GM12878 (cell line): Measurements from ENCODE around the gene TNFRSF1A. TPM values are rescaled to one million over a fixed set of nuclear protein-coding genes. Genes with fewer than 3 reads are reported as not detected.

Source experiments
- ATAC-seq: fragments of 200-7000 bp; cut with Tn5 transposase; 3 replicates; pipeline ENCODE4 v1.9.1; 2020; ENCODE audit warnings: mild to moderate bottlenecking, moderate library complexity
- BruUV-seq: library from RNA; stranded (reverse); fragments of 400-500 nt; replicated peaks from 2 replicates; lab custom pipeline; 2021; lab: Mats Ljungman, UMichigan
- CTCF ChIA-PET: fragments of 300-600 bp; sonication (Branson Sonifier 250); formaldehyde crosslinking; extraction: SDS; loops from one replicate; lab custom pipeline; 2021; ENCODE audit warnings: inconsistent platforms; lab: Yijun Ruan, JAX
- POLR2A ChIA-PET: fragments of 350-600 bp; formaldehyde crosslinking; extraction: SDS; loops from one replicate; lab custom pipeline; 2021; ENCODE audit warnings: inconsistent platforms; lab: Charles Lee
- RAD21 ChIA-PET: fragments of 300-600 bp; sonication (Branson Sonifier 250); formaldehyde crosslinking; loops from one replicate; lab custom pipeline; 2023; ENCODE audit warnings: antibody characterized with exemption; ENCODE audit not compliant: unreplicated experiment; lab: Charles Lee
- SMC1A ChIA-PET: fragments of 300-600 bp; sonication (Branson Sonifier 250); formaldehyde crosslinking; loops from one replicate; lab custom pipeline; 2023; ENCODE audit not compliant: unreplicated experiment, uncharacterized antibody; lab: Charles Lee
- DNase-seq: peaks from one replicate; pipeline ENCODE4 v3.0.0-alpha.2; 2011; ENCODE audit warnings: low read depth, low spot score
- FAIRE-seq: peaks from 3 replicates; lab custom pipeline; 2011; peaks lifted over from hg19 to GRCh38; lab: Jason Lieb, UNC
- H2AFZ ChIP-seq: 2 replicates; pipeline ENCODE4 v1.6.0; 2011; ENCODE audit warnings: low read depth, low read length, control low read depth; ENCODE audit not compliant: control insufficient read depth
- H3K27ac ChIP-seq: 2 replicates; pipeline ENCODE4 v1.5.1; 2011; ENCODE audit warnings: control low read depth; ENCODE audit not compliant: control insufficient read depth, insufficient read depth
- H3K27me3 ChIP-seq, 2 experiments: replicated peaks in 1 of 2; 2 replicates each; pipeline versions ENCODE4 v1.6.0 to v1.6.1; 2011; ENCODE audit warnings: low read length in 1 of 2; ENCODE audit not compliant: control insufficient read depth in 2 of 2, insufficient read depth in 2 of 2
- H3K36me3 ChIP-seq, 2 experiments: 2 replicates each; pipeline ENCODE4 v1.5.1; 2011; ENCODE audit warnings: low read length in 1 of 2; ENCODE audit not compliant: control insufficient read depth in 2 of 2, insufficient read depth in 2 of 2
- H3K4me1 ChIP-seq: 2 replicates; pipeline ENCODE4 v1.6.1; 2011; ENCODE audit warnings: mild to moderate bottlenecking, low read length, moderate library complexity, mixed read lengths; ENCODE audit not compliant: control insufficient read depth, insufficient read depth
- H3K4me2 ChIP-seq: 2 replicates; pipeline ENCODE4 v1.6.0; 2011; ENCODE audit warnings: control low read depth; ENCODE audit not compliant: control insufficient read depth, insufficient read depth
- H3K4me3 ChIP-seq: fragments of 200-600 bp; sonication (generic); 2 replicates; pipeline ENCODE4 v1.5.1; 2016
- H3K79me2 ChIP-seq: 2 replicates; pipeline ENCODE4 v1.6.0; 2011; ENCODE audit warnings: low read length; ENCODE audit not compliant: control insufficient read depth, insufficient read depth
- H3K9ac ChIP-seq: 2 replicates; pipeline ENCODE4 v1.8.0; 2011; ENCODE audit warnings: low read length, control low read depth, mixed read lengths; ENCODE audit not compliant: control insufficient read depth, insufficient read depth
- H3K9me3 ChIP-seq: replicated peaks from 3 replicates; pipeline ENCODE4 v1.5.1; 2011; ENCODE audit warnings: mild to moderate bottlenecking, low read length; ENCODE audit not compliant: control insufficient read depth, insufficient read depth
- H4K20me1 ChIP-seq: 2 replicates; pipeline ENCODE4 v1.6.0; 2011; ENCODE audit not compliant: control insufficient read depth, insufficient read depth
- CEBPZ ChIP-seq: fragments of 150-350 bp; IDR thresholded peaks from 2 replicates; pipeline ENCODE4 v1.6.1; 2016; ENCODE audit warnings: low read depth, low read length
- CUX1 ChIP-seq: IDR thresholded peaks from 2 replicates; pipeline ENCODE4 v1.6.1; 2012; ENCODE audit warnings: improper control_type of control experiment, low read depth, low read length; ENCODE audit not compliant: insufficient replicate concordance
- EP300 ChIP-seq, 2 experiments: fragments of 150-350 bp in 1 of 2; IDR thresholded peaks; 2 replicates each; pipeline ENCODE4 v1.6.1; 2011 to 2012; ENCODE audit warnings: low read depth in 2 of 2, low read length in 2 of 2, borderline replicate concordance in 1 of 2, improper control_type of control experiment in 1 of 2, inconsistent platforms in 1 of 2; ENCODE audit not compliant: control insufficient read depth in 1 of 2
- HDGF ChIP-seq: fragments of 450-650 bp; IDR thresholded peaks from 2 replicates; pipeline ENCODE4 v1.6.1; 2016; ENCODE audit warnings: antibody characterized with exemption
- IKZF2 ChIP-seq, 2 experiments: fragments of 450-650 bp; IDR thresholded peaks; 2 replicates each; pipeline ENCODE4 v1.6.1; 2017; ENCODE audit warnings: mild to moderate bottlenecking in 2 of 2, moderate library complexity in 2 of 2
- KDM1A ChIP-seq: fragments of 200-600 bp; sonication (generic); IDR thresholded peaks from 2 replicates; pipeline ENCODE4 v1.6.1; 2016; ENCODE audit warnings: borderline replicate concordance
- MAX ChIP-seq: IDR thresholded peaks from 2 replicates; pipeline ENCODE4 v1.6.1; 2012; ENCODE audit warnings: low read depth, low read length, improper control_type of control experiment
- NFXL1 ChIP-seq: fragments of 450-650 bp; IDR thresholded peaks from 2 replicates; pipeline ENCODE4 v1.6.1; 2017; ENCODE audit warnings: antibody characterized with exemption, mild to moderate bottlenecking, borderline replicate concordance
- POU2F2 ChIP-seq: IDR thresholded peaks from 3 replicates; pipeline ENCODE4 v1.6.1; 2011; ENCODE audit warnings: low read depth, mild to moderate bottlenecking, low read length, borderline replicate concordance
- RFX5 ChIP-seq: IDR thresholded peaks from 2 replicates; pipeline ENCODE4 v1.6.1; 2011; ENCODE audit warnings: low read depth, low read length, improper control_type of control experiment
- RUNX3 ChIP-seq: IDR thresholded peaks from 2 replicates; pipeline ENCODE4 v1.6.1; 2012; ENCODE audit warnings: low read length, inconsistent platforms
- TAF1 ChIP-seq: IDR thresholded peaks from 2 replicates; pipeline ENCODE4 v1.6.1; 2011; ENCODE audit warnings: mild to moderate bottlenecking, low read depth, low read length, borderline replicate concordance
- TBL1XR1 ChIP-seq: IDR thresholded peaks from 2 replicates; pipeline ENCODE4 v1.6.1; 2012; ENCODE audit warnings: low read depth, low read length, improper control_type of control experiment
- ZNF207 ChIP-seq: fragments of 450-650 bp; IDR thresholded peaks from 2 replicates; pipeline ENCODE4 v1.6.1; 2014; ENCODE audit warnings: antibody characterized with exemption, mild to moderate bottlenecking, borderline replicate concordance
- ZNF217 ChIP-seq: fragments of 450-650 bp; IDR thresholded peaks from 2 replicates; pipeline ENCODE4 v1.6.1; 2017; ENCODE audit warnings: antibody characterized with exemption, mild to moderate bottlenecking
- WGBS: methylation state at CpG from one replicate; pipeline ENCODE4 v1.1.6; 2016; ENCODE audit warnings: low lambda C conversion rate; ENCODE audit not compliant: insufficient replicate concordance, insufficient coverage; ENCODE audit errors: missing lambda C conversion rate; 5-methylcytosine and 5-hydroxymethylcytosine counted together
- in situ Hi-C: fragments of 300-500 bp; cut with MboI; formaldehyde crosslinking; loops from 9 replicates; pipeline ENCODE4 v1.14.3; 2018; ENCODE audit warnings: mixed read lengths
- intact Hi-C: fragments of 100-400 bp; cut with micrococcal nuclease; formaldehyde crosslinking; loops from one replicate; pipeline ENCODE4 v1.14.2; 2022; ENCODE audit not compliant: unreplicated experiment
- polyA plus RNA-seq, 11 experiments: library from polyadenylated mRNA; depleted of rRNA in 4 of 11; unstranded in 6 of 11; stranded (reverse) in 5 of 11; fragments of >200 nt; fragmentation: Nextera tagmentation in 4 of 11; fragmentation: Illumina TruSeq in 1 of 11; extraction: Ambion mirVana in 4 of 11; extraction: Trizol in 1 of 11; gene quantifications; 1 replicate in 1 of 11; 2 replicates in 10 of 11; pipeline versions ENCODE4 v1.2.1 to v1.2.3, GENCODE V29; 2011 to 2016; ENCODE audit warnings: inconsistent platforms in 2 of 11, missing spikeins in 2 of 11, low read depth in 1 of 11
- total RNA-seq, 4 experiments: library from RNA; depleted of rRNA in 3 of 4; stranded (reverse); fragments of >200 nt in 3 of 4; fragmentation: Illumina TruSeq in 1 of 4; extraction: Trizol in 1 of 4; gene quantifications; 2 replicates each; pipeline versions ENCODE4 v1.2.1 to v1.2.3, GENCODE V29; 2013 to 2021

Gene TNFRSF1A
- total and polyA plus RNA-seq, 10 of the 15 experiments (the other 5 are each of a cell fraction or from before 2014, with no cell fraction given): 0.24 to 16.5 (median 13.0) TPM

GRCh38 chr12:6334359-6334758 is 7.5 kb downstream of the TNFRSF1A start (continued):
- no peak for TF ChIP-seq TBL1XR1
- TF ChIP-seq MAX: no peak
- TF ChIP-seq ZNF207: no peak

GRCh38 chr12:6333566-6333965 is 8.3 kb downstream of the TNFRSF1A start:
- TF ChIP-seq KDM1A (no peak), HDGF (no peak), CEBPZ (no peak), EP300 (IDR thresholded peaks at IDR 0.05; ENCODE audit: borderline replicate concordance in 1 of 2, control insufficient read depth in 1 of 2, low read depth in 2 of 2, low read length in 2 of 2) (no peak), TAF1 (no peak), IKZF2 (IDR thresholded peaks at IDR 0.05) (no peak), CUX1 (no peak), NFXL1 (no peak), RFX5 (no peak), ZNF217 (no peak), POU2F2 (no peak), RUNX3 (no peak)
- TF ChIP-seq, all 136 proteins: peak for 0
- no TSS peak for BruUV-seq
- ChIA-PET SMC1A (interaction anchor here (3.6 to 4.6 kb wide), 2 partner anchors 11 to 132 kb away, joined by 32 to 39 read pairs; no protein-coding TSS in a partner anchor), CTCF (interaction anchor here (1.0 to 7.9 kb wide), 7 partner anchors 11 to 204 kb away, joined by 5 to 53 read pairs (median 37); no protein-coding TSS in a partner anchor), RAD21 (no interaction called here), POLR2A (no interaction called here)
- Histone ChIP-seq H4K20me1 (no peaks in the 10 kb centered on the region), H3K9ac (no peak overlapping the region), H3K4me1 (peaks cover 51% of the 10 kb centered on the region), H3K27me3 (no peaks in the 10 kb centered on the region), H3K36me3 (peaks cover 11% of the 10 kb centered on the region in 2 experiments; a peak in 3 of 4 replicates), H3K4me2 (no peak overlapping the region), H3K79me2 (peaks cover 28% of the 10 kb centered on the region), H2AFZ (no peak overlapping the region), H3K9me3 (no peaks in the 10 kb centered on the region), H3K27ac (no peak overlapping the region), H3K4me3 (no peak overlapping the region)
- 89% methylated on average over 9 of the region's 9 CpGs for WGBS
- intact Hi-C loops: no loop called here
- ATAC-seq (no peak), DNase-seq (no peak), FAIRE-seq (no peak)
- in situ Hi-C loops: no loop called here
